Activated CD8-positive, alpha-beta T cell treated with anti-CD3 and anti-CD28 coated beads, Interleukin-2, amount 10 ng/mL, durations not matched to agents 7 days and 5 days (primary cell): ENCODE measurements around the gene HDAC4. TPM values are rescaled to one million over a fixed set of nuclear protein-coding genes. Genes with fewer than 3 reads are reported as not detected.

Source experiments
- ATAC-seq: fragments of 150-1000 bp; cut with Tn5 transposase; one replicate; pipeline ENCODE4 v1.10.0; 2021; ENCODE audit warnings: moderate library complexity
- CTCF ChIA-PET: fragments of 350-600 bp; sonication (Branson Sonifier 250); formaldehyde crosslinking; loops from one replicate; lab custom pipeline; 2021; ENCODE audit warnings: antibody characterized with exemption; lab: Charles Lee
- POLR2A ChIA-PET: fragments of 350-600 bp; sonication (Branson Sonifier 250); formaldehyde crosslinking; loops from one replicate; lab custom pipeline; 2021; ENCODE audit warnings: antibody characterized with exemption; lab: Charles Lee
- DNase-seq: peaks from one replicate; pipeline ENCODE4 v3.0.0-alpha.2; 2020
- H3K27ac Mint-ChIP-seq: one replicate; pipeline ENCODE4 v1.8.0; 2021; ENCODE audit warnings: mild to moderate bottlenecking, mixed read lengths
- H3K27me3 Mint-ChIP-seq: one replicate; pipeline ENCODE4 v1.8.0; 2021; ENCODE audit warnings: low read depth, mixed read lengths
- H3K36me3 Mint-ChIP-seq: one replicate; pipeline ENCODE4 v1.8.0; 2021; ENCODE audit warnings: low read depth, mixed read lengths
- H3K4me1 Mint-ChIP-seq: one replicate; pipeline ENCODE4 v1.8.0; 2021; ENCODE audit warnings: low read depth, mixed read lengths
- H3K4me3 Mint-ChIP-seq: one replicate; pipeline ENCODE4 v1.8.0; 2021; ENCODE audit warnings: mild to moderate bottlenecking, mixed read lengths
- H3K9me3 Mint-ChIP-seq: one replicate; pipeline ENCODE4 v1.8.0; 2022; ENCODE audit warnings: mixed read lengths; ENCODE audit not compliant: insufficient read depth
- total RNA-seq, 2 experiments: library from RNA; stranded (reverse); gene quantifications; one replicate each; pipeline ENCODE4 v1.2.3, GENCODE V29; 2021

Gene HDAC4
- total RNA-seq, 2 experiments from 2014 or later = 50.7 to 58.8 TPM

GRCh38 chr2:239106966-239107365, 293.9 kb downstream of the HDAC4 start:
- no peaks in the 10 kb centered on the region for H3K9me3 Mint-ChIP-seq
- DNase-seq (no peak), ATAC-seq (no peak)
- H3K4me3 Mint-ChIP-seq = no peak overlapping the region
- ChIA-PET POLR2A (no interaction called here), CTCF (no interaction called here)
- no peaks in the 10 kb centered on the region for H3K4me1 Mint-ChIP-seq
- H3K36me3 Mint-ChIP-seq = peaks cover 5% of the 10 kb centered on the region
- H3K27ac Mint-ChIP-seq = no peak overlapping the region
- H3K27me3 Mint-ChIP-seq = no peaks in the 10 kb centered on the region

GRCh38 chr2:239106314-239106908, 294.4 kb downstream of the HDAC4 start:
- Mint-ChIP-seq H3K36me3 (peaks cover 5% of the 10 kb centered on the region), H3K9me3 (no peaks in the 10 kb centered on the region), H3K4me1 (no peaks in the 10 kb centered on the region), H3K27ac (no peak overlapping the region), H3K4me3 (no peak overlapping the region), H3K27me3 (no peaks in the 10 kb centered on the region)
- DNase-seq (no peak), ATAC-seq (peak; percentile 32)
- ChIA-PET CTCF (no interaction called here), POLR2A (no interaction called here)

DNA sequence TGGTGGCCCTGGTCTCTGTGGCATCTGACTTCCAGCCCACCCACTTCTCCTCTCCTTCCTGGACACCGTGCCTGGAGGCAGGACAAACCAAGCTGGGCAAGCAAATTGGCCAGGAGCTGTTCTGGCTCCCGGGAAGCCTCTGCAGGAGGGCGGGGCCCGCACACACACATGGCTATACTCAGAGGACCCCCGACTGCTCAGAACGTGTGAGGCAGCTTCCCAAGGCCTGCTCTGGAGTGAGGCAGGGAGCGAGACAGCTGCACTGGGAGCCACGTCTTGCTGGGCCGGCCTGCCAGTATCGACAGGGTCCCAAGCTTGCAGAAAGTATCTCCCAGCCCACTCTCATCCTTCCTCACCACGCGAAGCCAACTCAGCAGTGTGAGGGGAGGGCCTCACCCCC, 295.6 kb downstream of the HDAC4 start:
- Mint-ChIP-seq H3K27me3 (no peaks in the 10 kb centered on the region), H3K36me3 (peaks cover 5% of the 10 kb centered on the region), H3K9me3 (no peaks in the 10 kb centered on the region), H3K4me3 (no peak overlapping the region), H3K27ac (no peak overlapping the region), H3K4me1 (no peaks in the 10 kb centered on the region)
- POLR2A ChIA-PET = interaction anchor here (0.6 to 0.7 kb wide), 2 partner anchors 724 to 1257 kb away, joined by 3 read pairs; no protein-coding TSS in a partner anchor
- no peak for DNase-seq
- CTCF ChIA-PET = no interaction called here
- ATAC-seq = no peak

- Mint-ChIP-seq H3K36me3 (peaks cover 3% of the 10 kb centered on the region), H3K27ac (no peak overlapping the region), H3K9me3 (no peaks in the 10 kb centered on the region), H3K4me3 (no peak overlapping the region), H3K27me3 (no peaks in the 10 kb centered on the region), H3K4me1 (no peaks in the 10 kb centered on the region)
- ATAC-seq (no peak), DNase-seq (no peak)
- ChIA-PET CTCF (no interaction called here), POLR2A (interaction anchor here (0.7 kb wide), 1 partner anchor 724 kb away, joined by 3 read pairs; no protein-coding TSS in a partner anchor)
Observed at GRCh38 chr2:239104800-239105199, 296.0 kb downstream of the HDAC4 start.

DNA sequence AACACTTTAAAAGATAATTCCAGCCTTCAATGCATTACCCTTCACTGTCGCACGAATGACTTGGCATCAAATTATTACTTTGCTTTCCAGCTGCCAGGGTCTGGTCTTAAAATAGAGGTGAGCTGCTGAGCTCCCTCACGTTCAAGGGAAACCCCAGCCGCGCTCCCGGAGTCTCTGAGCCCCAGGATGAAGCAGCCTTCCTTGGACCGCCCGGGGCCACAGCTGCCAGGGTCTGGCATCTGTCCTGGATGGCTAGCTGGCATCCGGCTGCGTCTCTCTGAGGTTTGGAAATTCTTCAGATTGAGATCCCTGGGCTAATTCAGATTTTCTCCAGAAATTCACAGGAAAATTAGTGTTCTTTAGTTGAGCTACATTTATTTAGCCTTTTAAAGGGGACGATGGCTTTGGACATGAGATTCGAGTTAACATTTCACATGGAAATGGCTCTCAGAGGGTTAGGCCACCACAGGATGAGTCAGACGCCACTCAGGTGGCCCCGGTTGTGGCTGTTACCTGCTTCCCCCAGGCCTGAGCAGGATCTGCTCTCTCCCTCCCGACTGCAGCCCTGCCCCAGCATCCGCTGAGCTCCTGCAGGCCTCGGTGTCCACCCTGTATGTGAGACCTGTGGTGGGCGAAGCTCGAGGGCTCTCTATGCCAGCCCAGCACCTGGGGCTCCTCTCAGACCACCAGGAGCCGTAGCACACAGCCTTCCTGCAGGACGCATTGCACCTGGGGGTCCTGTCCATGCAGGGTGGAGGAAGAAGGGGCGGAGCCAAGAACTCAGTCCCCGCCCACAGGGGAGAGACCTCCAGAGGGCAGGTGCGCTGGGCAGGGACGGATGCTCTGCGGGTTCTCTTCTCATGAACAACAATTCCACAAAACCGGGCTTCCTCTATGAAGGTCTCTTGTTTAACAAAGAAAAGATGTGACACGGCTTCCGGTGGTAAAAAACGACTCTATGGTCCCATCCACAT, 297.4 kb downstream of the HDAC4 start:
- ChIA-PET POLR2A (no interaction called here), CTCF (no interaction called here)
- H3K36me3 Mint-ChIP-seq = no peaks in the 10 kb centered on the region
- no peaks in the 10 kb centered on the region for H3K4me1 Mint-ChIP-seq
- no peak overlapping the region for H3K4me3 Mint-ChIP-seq
- H3K27ac Mint-ChIP-seq = no peak overlapping the region
- no peak for ATAC-seq
- DNase-seq = no peak
- no peaks in the 10 kb centered on the region for H3K9me3 Mint-ChIP-seq
- H3K27me3 Mint-ChIP-seq = no peaks in the 10 kb centered on the region

DNA sequence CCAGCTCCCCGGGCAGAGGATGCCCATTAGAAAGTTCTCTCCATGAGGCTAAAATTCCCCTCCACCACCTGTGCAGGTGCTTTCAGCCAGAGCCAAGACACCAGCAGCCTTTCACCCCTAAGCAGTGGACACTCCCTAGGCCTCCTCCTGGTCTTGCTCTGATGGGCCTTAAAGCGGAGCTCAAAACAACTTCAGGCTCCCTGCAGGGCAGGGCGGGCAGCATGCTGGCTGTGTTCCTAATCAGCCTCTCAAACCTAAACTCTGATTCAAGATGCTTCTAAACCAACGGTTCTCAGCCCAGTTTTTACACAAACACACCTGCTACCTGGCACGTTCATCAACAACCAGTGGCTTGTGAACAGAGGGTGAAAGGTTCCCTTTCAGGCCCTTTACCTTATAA, 298.6 kb downstream of the HDAC4 start:
- Mint-ChIP-seq H3K27ac (no peak overlapping the region), H3K4me1 (no peaks in the 10 kb centered on the region), H3K27me3 (no peaks in the 10 kb centered on the region), H3K9me3 (no peaks in the 10 kb centered on the region), H3K36me3 (no peaks in the 10 kb centered on the region), H3K4me3 (no peak overlapping the region)
- no peak for ATAC-seq
- ChIA-PET CTCF (no interaction called here), POLR2A (no interaction called here)
- no peak for DNase-seq

DNA sequence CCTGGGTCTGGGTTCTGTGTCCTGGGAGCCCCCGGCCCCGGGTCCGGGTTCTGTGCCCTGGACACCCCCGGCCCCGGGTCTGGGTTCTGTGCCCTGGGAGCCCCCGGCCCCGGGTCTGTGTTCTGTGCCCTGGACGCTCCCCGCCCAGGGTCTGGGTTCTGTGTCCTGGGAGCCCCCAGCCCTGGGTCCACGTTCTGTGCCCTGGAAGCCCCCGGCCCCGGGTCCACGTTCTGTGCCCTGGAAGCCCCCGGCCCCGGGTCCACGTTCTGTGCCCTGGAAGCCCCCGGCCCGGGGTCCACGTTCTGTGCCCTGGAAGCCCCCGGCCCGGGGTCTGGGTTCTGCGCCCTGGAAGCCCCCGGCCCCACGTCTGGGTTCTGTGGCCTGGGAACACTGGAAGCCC, 299.0 kb downstream of the HDAC4 start:
- ChIA-PET POLR2A (no interaction called here), CTCF (no interaction called here)
- ATAC-seq (no peak), DNase-seq (no peak)
- H3K4me1 Mint-ChIP-seq = no peaks in the 10 kb centered on the region
- H3K36me3 Mint-ChIP-seq = no peaks in the 10 kb centered on the region
- H3K9me3 Mint-ChIP-seq = no peaks in the 10 kb centered on the region
- H3K27me3 Mint-ChIP-seq = no peaks in the 10 kb centered on the region
- H3K4me3 Mint-ChIP-seq = no peak overlapping the region
- no peak overlapping the region for H3K27ac Mint-ChIP-seq

DNA sequence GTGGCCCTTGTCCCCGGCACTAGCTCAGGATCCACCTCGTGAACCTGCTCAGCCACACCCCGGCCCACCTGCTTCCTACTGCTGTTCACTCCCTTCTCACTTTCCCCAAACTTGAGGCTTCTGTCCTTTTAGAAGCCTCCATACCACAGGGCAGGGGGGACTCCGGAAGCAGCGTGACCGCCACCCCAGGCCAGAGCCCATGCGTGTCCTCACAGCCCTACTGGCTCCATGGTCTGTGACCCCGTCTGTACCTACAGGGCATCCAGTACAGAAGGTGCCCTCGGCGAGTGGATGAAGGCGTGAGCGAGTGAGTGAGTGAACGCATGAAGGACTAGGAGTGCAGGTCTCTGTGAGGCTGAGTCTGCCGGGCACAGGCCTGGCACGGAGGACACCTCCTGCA, 299.7 kb downstream of the HDAC4 start:
- CTCF ChIA-PET = no interaction called here
- Mint-ChIP-seq H3K27me3 (no peaks in the 10 kb centered on the region), H3K27ac (no peak overlapping the region), H3K4me1 (no peaks in the 10 kb centered on the region), H3K36me3 (no peaks in the 10 kb centered on the region), H3K9me3 (no peaks in the 10 kb centered on the region), H3K4me3 (no peak overlapping the region)
- ATAC-seq (no peak), DNase-seq (no peak)
- POLR2A ChIA-PET = no interaction called here

DNA sequence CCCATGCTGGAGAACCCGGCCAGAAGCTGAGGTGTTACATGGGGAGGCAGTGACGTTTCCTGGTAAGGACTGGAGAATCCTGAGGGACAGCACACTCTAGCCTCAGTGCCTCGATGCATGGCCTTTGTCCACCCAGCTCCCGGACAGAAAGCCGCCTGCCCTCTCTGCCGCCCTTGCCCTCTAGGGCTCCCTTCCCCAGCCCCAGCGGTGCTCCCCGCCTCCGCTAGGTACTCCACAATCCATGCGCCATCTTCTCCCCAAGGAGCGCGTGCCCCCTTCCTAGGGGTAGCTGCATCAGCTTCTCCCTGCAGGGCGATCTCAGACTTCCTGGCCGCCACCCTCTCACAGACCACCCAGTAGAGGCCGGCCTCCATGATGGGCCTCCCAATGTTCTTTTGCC, 301.3 kb downstream of the HDAC4 start:
- ATAC-seq (no peak), DNase-seq (no peak)
- Mint-ChIP-seq H3K4me3 (no peak overlapping the region), H3K27ac (no peak overlapping the region), H3K36me3 (no peaks in the 10 kb centered on the region), H3K9me3 (no peaks in the 10 kb centered on the region), H3K4me1 (no peaks in the 10 kb centered on the region), H3K27me3 (no peaks in the 10 kb centered on the region)
- ChIA-PET CTCF (no interaction called here), POLR2A (no interaction called here)

DNA sequence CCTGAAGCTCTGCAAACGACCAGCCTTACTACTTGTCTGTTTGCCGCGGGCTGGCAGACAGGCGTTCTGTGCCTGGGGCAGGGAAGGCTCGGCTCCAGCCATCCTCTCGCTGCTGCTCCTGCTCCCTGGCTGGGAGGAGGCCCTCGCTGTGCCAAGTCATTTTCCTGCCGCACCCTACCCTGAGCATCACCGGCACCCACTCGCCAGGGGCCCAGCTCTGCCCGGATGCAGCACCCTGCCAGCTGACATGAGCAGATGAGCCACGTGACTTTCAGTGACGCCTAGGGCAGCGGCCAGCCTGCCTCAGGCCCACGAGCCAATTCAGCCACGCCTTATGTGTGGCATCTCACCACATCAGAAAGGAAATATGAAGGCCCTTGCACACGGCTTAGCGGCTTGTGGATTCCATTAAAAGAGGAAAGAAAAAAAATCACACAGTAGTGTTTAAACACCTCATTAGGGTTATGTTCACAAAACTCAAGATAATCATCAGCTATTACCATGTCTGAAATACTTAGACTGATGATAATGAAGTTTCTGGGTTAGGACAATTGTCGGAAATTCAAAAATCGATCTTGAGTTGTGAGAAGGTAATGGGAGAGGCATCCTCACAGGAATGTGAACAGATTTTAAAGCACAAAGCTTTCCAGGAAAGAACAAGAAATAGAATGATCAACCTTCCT, 302.4 kb downstream of the HDAC4 start:
- H3K4me1 Mint-ChIP-seq = no peaks in the 10 kb centered on the region
- no peak overlapping the region for H3K4me3 Mint-ChIP-seq
- ATAC-seq = no peak
- POLR2A ChIA-PET = no interaction called here
- CTCF ChIA-PET = no interaction called here
- no peaks in the 10 kb centered on the region for H3K36me3 Mint-ChIP-seq
- H3K27me3 Mint-ChIP-seq = no peaks in the 10 kb centered on the region
- H3K9me3 Mint-ChIP-seq = no peaks in the 10 kb centered on the region
- H3K27ac Mint-ChIP-seq = no peak overlapping the region
- no peak for DNase-seq

GRCh38 chr2:239097428-239097696, 303.5 kb downstream of the HDAC4 start:
- ChIA-PET POLR2A (no interaction called here), CTCF (no interaction called here)
- H3K9me3 Mint-ChIP-seq = no peaks in the 10 kb centered on the region
- DNase-seq (no peak), ATAC-seq (no peak)
- no peaks in the 10 kb centered on the region for H3K27me3 Mint-ChIP-seq
- no peaks in the 10 kb centered on the region for H3K4me1 Mint-ChIP-seq
- H3K27ac Mint-ChIP-seq = no peak overlapping the region
- H3K36me3 Mint-ChIP-seq = no peaks in the 10 kb centered on the region
- no peak overlapping the region for H3K4me3 Mint-ChIP-seq
